HepG2 (cell line): ENCODE measurements around the gene NLRP8. TPM values are rescaled to one million over a fixed set of nuclear protein-coding genes. Genes with fewer than 3 reads are reported as not detected.

Experiments
- polyA plus RNA-seq, 8 experiments: library from polyadenylated mRNA; depleted of rRNA in 3 of 8; stranded (reverse) in 7 of 8; unstranded in 1 of 8; fragments of >200 nt; fragmentation: Illumina TruSeq in 4 of 8; extraction: Trizol in 4 of 8; gene quantifications; 2 replicates each; pipeline versions ENCODE4 v1.2.1 to v1.2.3, GENCODE V29; 2011 to 2016; ENCODE audit warnings: low read depth in 4 of 8, missing spikeins in 1 of 8, mixed read lengths in 1 of 8; ENCODE audit not compliant: insufficient read depth in 1 of 8
- total RNA-seq, 5 experiments: library from RNA; depleted of rRNA; stranded (reverse); fragments of >200 nt; fragmentation: Illumina TruSeq; extraction: Trizol; gene quantifications; 2 replicates each; pipeline ENCODE4 v1.2.3, GENCODE V29; 2016; ENCODE audit warnings: low read depth in 1 of 5

Gene NLRP8
- total and polyA plus RNA-seq, 2 of the 13 experiments (the other 11 are each of a cell fraction or from before 2014, with no cell fraction given) = not detected

Other genes starting within 250 kb of the NLRP8 start
- gene NLRP9, start 209.4 kb upstream of the NLRP8 start, total RNA-seq (2016; rRNA removed; fragmentation: Illumina TruSeq; extraction: Trizol) = not detected in 2 replicates
- gene NLRP9, start 209.4 kb upstream of the NLRP8 start, polyA plus RNA-seq (2011; rRNA removed) = not detected in 2 replicates
- gene RFPL4A, start 188.7 kb upstream of the NLRP8 start, total RNA-seq (2016; rRNA removed; fragmentation: Illumina TruSeq; extraction: Trizol) = not detected in 2 replicates
- gene RFPL4A, start 188.7 kb upstream of the NLRP8 start, polyA plus RNA-seq (2011; rRNA removed) = 0.13 TPM in 1 of 2 replicates, not detected in the other
- not detected in 2 replicates for gene RFPL4AL1, start 178.7 kb upstream of the NLRP8 start, total RNA-seq (2016; rRNA removed; fragmentation: Illumina TruSeq; extraction: Trizol)
- not detected in 2 replicates for gene RFPL4AL1, start 178.7 kb upstream of the NLRP8 start, polyA plus RNA-seq (2011; rRNA removed)
- 0.02 TPM in 1 of 2 replicates, not detected in the other for gene NLRP11, start 115.8 kb upstream of the NLRP8 start, total RNA-seq (2016; rRNA removed; fragmentation: Illumina TruSeq; extraction: Trizol)
- 0.01 TPM in 1 of 2 replicates, not detected in the other for gene NLRP11, start 115.8 kb upstream of the NLRP8 start, polyA plus RNA-seq (2011; rRNA removed)
- gene NLRP4, start 111.3 kb upstream of the NLRP8 start, total RNA-seq (2016; rRNA removed; fragmentation: Illumina TruSeq; extraction: Trizol) = not detected in 2 replicates
- gene NLRP4, start 111.3 kb upstream of the NLRP8 start, polyA plus RNA-seq (2011; rRNA removed) = not detected in 2 replicates
- not detected in 2 replicates for gene NLRP13, start 15.5 kb upstream of the NLRP8 start, total RNA-seq (2016; rRNA removed; fragmentation: Illumina TruSeq; extraction: Trizol)
- gene NLRP13, start 15.5 kb upstream of the NLRP8 start, polyA plus RNA-seq (2011; rRNA removed) = not detected in 2 replicates
- gene NLRP5, start 38.9 kb downstream of the NLRP8 start, total RNA-seq (2016; rRNA removed; fragmentation: Illumina TruSeq; extraction: Trizol) = not detected in 2 replicates
- gene NLRP5, start 38.9 kb downstream of the NLRP8 start, polyA plus RNA-seq (2011; rRNA removed) = not detected in 2 replicates
- 35.6 and 42.8 TPM in 2 replicates for gene ZNF787, start 173.5 kb downstream of the NLRP8 start, total RNA-seq (2016; rRNA removed; fragmentation: Illumina TruSeq; extraction: Trizol)
- 15.1 and 23.1 TPM in 2 replicates for gene ZNF787, start 173.5 kb downstream of the NLRP8 start, polyA plus RNA-seq (2011; rRNA removed)
- gene ZNF444, start 193.5 kb downstream of the NLRP8 start, total RNA-seq (2016; rRNA removed; fragmentation: Illumina TruSeq; extraction: Trizol) = 24.4 and 30.3 TPM in 2 replicates
- gene ZNF444, start 193.5 kb downstream of the NLRP8 start, polyA plus RNA-seq (2011; rRNA removed) = 27.4 and 34.2 TPM in 2 replicates
- gene GALP, start 228.2 kb downstream of the NLRP8 start, total RNA-seq (2016; rRNA removed; fragmentation: Illumina TruSeq; extraction: Trizol) = not detected in 2 replicates
- gene GALP, start 228.2 kb downstream of the NLRP8 start, polyA plus RNA-seq (2011; rRNA removed) = not detected in 2 replicates
- not detected in 2 replicates for gene ZSCAN5B, start 250.0 kb downstream of the NLRP8 start, total RNA-seq (2016; rRNA removed; fragmentation: Illumina TruSeq; extraction: Trizol)
- not detected in 2 replicates for gene ZSCAN5B, start 250.0 kb downstream of the NLRP8 start, polyA plus RNA-seq (2011; rRNA removed)